Right renal cortex interstitium (tissue), 3 donors: ENCODE data around the gene ERICH4. TPM values are rescaled to one million over a fixed set of nuclear protein-coding genes. Genes with fewer than 3 reads are reported as not detected.
"Not testable (repeated sequence)": the region's sequence is repeated elsewhere in the genome, so short reads cannot be mapped to it uniquely, and the experiment has no call there.

ENCODE experiments used
- DNase-seq, 3 donors: peaks; one replicate each; pipeline ENCODE4 v3.0.0-alpha.2; 2013; ENCODE audit warnings: low read depth in 3 of 3, low spot score in 2 of 3
- polyA plus RNA-seq, 3 donors: library from polyadenylated mRNA; unstranded; fragments of 120-200 nt; gene quantifications; one replicate each; pipeline ENCODE4 v1.2.1, GENCODE V29; 2013; ENCODE audit not compliant: insufficient read length in 3 of 3

The ERICH4 gene
- polyA plus RNA-seq, 3 donors, result 2.8 to 6.5 (median 6.3) TPM

GRCh38 chr19:41463257-41464256 is 20.6 kb downstream of the ERICH4 start:
- not testable (repeated sequence) for DNase-seq

- no peak for DNase-seq
Observed at GRCh38 chr19:41476583-41476982, 33.6 kb downstream of the ERICH4 start.

DNA sequence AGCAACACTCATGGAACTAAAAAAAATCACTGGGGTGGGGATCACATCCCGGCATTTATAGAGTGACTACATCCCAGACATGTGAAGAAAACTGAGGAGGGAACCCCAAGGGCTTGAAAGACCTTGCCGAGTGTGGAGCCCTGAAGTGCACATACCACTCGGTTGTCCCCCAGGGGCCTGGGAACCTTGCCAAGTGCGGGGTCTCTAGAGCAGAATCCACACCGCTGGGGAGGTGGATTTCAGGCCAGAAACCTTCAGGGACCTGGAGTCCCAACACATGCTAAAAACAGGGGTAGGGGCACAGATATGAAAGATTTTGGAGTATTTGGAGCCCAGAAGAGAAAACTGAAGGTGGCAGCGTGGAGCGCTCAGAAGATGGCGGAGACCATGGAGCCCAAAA is 35.2 kb downstream of the ERICH4 start:
- DNase-seq, result no peak

- no peak for DNase-seq
Observed at GRCh38 chr19:41478875-41479756, 36.2 kb downstream of the ERICH4 start.

GRCh38 chr19:41479757-41480191 is 36.8 kb downstream of the ERICH4 start:
- no peak for DNase-seq

GRCh38 chr19:41480336-41480735 is 37.4 kb downstream of the ERICH4 start:
- no peak for DNase-seq

- no peak for DNase-seq
Observed at GRCh38 chr19:41484822-41485221, 41.9 kb downstream of the ERICH4 start.

- DNase-seq, result not testable (repeated sequence)
Observed at GRCh38 chr19:41486953-41487352, 44.0 kb downstream of the ERICH4 start.

- DNase-seq, result no peak
Observed at GRCh38 chr19:41492843-41493242, 49.9 kb downstream of the ERICH4 start.

Other genes with a start within 250 kb of the ERICH4 start
- gene CYP2S1, start 249.9 kb upstream of the ERICH4 start, polyA plus RNA-seq, result under 1 TPM; 0.51 to 0.54 (median 0.53) TPM
- gene AXL, start 223.9 kb upstream of the ERICH4 start, polyA plus RNA-seq, result 10 to 100 TPM; 28.6 to 33.9 (median 32.1) TPM
- 100 to 1,000 TPM; 197 to 213 (median 202) TPM for gene HNRNPUL1, start 178.8 kb upstream of the ERICH4 start, polyA plus RNA-seq
- gene CCDC97, start 133.0 kb upstream of the ERICH4 start, polyA plus RNA-seq, result 10 to 100 TPM; 30.8 to 32.1 (median 31.3) TPM
- gene TGFB1, start 89.2 kb upstream of the ERICH4 start, polyA plus RNA-seq, result 10 to 100 TPM; 26.0 to 33.7 (median 27.7) TPM
- gene B9D2, start 79.0 kb upstream of the ERICH4 start, polyA plus RNA-seq, result 1 to 10 TPM; 5.5 to 7.9 (median 6.1) TPM
- 1 to 10 TPM; 7.5 to 8.9 (median 8.7) TPM for gene TMEM91, start 66.6 kb upstream of the ERICH4 start, polyA plus RNA-seq
- gene EXOSC5, start 45.8 kb upstream of the ERICH4 start, polyA plus RNA-seq, result 10 to 100 TPM; 12.5 to 17.4 (median 14.3) TPM
- 10 to 100 TPM; 34.9 to 43.2 (median 38.2) TPM for gene BCKDHA, start 45.3 kb upstream of the ERICH4 start, polyA plus RNA-seq
- 1 to 10 TPM; 2.9 to 4.9 (median 3.7) TPM for gene B3GNT8, start 15.8 kb upstream of the ERICH4 start, polyA plus RNA-seq
- gene DMAC2, start 3.2 kb upstream of the ERICH4 start, polyA plus RNA-seq, result 10 to 100 TPM; 60.1 to 67.4 (median 61.4) TPM
- gene CEACAM21, start 133.0 kb downstream of the ERICH4 start, polyA plus RNA-seq, result 1 to 10 TPM in 2 of 3 donors, under 1 TPM in 1; 0.86 to 1.6 (median 1.6) TPM
- under 1 TPM in 1 of 3 donors, not detected in 2; 0.16 TPM for gene CEACAM4, start 183.9 kb downstream of the ERICH4 start, polyA plus RNA-seq
- gene CEACAM7, start 245.1 kb downstream of the ERICH4 start, polyA plus RNA-seq, result not detected